NCI-H2227 treated with DMSO at 0.1 percent for 48 hours (cell line): ENCODE results near the gene ADORA1.

Experiments used
- DNase-seq: peaks from one replicate; lab custom pipeline; 2025; lab: John Stamatoyannopoulos, UW

ADORA1 gene

DNA sequence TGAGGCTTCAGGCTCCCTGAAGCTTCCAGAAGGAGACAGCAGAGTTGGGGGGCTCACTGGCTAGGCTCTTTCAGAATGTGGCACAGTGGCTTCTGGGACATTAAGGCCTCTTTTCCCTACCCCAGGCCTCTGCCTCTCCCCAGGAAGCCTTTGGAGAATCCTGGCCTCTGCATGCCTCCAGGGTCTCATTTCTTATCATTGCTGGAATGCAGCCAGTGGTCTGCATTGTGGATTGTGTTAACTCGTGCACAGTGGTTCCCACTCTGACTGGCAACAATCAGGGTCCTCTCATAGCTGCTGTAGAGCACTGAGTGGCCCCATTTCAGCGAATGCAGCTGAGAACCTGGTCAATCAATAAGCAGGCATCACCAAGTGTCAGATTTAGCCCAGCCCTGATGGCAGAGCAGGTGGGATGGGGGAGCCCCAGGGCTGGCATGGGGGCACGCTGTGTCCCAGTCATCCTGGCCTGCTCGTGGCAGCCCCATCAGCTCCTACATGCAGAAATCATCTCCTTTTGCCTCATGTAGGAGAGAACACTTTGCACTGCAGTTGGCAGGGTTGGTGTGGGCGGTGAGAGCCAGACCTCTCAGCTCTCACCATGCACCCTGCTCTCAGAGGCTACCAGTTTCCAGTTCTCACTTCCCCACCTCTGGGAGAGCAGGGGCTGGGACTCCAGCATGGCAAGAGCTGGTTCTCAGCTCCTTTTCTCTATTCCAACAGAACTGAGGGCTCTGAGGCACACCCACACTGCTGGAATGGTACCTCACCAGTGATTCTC is 13.4 kb downstream of the ADORA1 start:
- DNase-seq, result no peak

DNA sequence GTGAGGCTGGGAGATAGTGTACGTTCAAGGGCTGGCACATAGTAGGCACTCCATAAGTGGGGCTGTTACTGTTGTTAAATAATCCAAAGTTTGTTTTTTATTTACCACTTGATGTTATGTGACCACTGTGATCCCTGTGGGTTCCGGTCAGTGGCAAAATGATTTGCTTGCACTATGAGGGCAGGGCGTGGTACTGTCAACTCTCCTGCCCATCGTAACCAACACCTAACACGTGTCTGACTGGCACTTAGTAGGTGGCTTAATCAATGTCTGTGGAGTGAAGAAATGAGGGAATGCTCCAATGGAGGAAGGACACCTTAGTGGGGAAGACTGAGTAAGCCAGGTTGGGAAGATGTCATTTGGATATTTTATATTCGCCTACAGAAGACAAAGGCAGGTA is 14.6 kb downstream of the ADORA1 start:
- no peak for DNase-seq

DNA sequence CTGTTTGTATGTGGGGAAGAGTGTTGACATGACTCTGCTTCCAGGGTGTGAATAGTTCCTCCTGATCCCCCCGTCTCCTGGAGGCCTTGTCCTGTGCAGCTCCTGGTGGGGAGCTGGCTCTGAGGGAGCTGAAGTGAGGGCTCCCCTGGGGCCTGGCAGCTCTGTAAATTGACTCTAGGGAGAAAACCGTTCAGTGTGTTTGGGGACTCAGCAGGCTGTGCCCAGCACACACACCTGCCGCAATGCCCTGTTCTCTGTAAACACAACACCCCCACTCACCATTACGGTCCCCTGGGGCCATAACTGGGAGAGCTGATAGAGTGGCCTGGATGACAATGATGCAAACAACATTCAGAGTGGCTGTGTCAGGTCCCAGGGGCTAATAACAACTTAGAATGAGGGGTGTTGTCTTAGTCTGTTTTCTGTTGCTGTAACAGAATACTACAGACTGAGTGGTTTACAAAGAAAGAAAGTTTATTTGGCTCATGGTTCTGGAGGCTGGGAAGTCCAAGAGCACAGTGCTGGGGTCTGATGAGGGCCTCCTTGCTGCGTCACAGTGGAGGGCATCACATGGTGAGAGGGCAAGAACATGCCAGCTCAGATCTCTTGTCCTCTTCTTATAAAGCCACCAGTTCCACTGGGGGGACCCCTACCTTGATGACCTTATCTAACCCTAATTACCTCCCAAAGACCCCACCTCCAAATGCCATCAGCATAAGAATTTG is 15.3 kb downstream of the ADORA1 start:
- no peak for DNase-seq

DNA sequence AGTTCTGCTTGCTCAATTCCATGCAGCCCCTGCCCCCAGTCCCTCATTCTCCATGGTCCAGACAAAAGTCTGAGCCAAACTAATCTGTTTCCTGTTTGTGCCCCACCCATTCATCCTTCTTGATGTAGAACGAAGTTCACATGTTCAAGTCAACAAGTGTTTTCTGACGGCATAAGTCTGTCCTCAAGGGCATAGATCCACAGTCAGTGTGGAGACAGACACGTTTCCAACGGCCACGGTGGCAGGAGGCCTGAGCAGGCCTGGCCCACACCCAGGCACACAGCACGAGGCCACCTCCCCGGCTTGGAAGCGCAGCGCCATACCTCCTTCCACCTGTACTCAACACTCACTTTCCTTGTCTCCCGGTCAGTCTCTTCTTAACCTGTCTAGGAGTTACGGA is 16.1 kb downstream of the ADORA1 start:
- DNase-seq, result no peak

DNA sequence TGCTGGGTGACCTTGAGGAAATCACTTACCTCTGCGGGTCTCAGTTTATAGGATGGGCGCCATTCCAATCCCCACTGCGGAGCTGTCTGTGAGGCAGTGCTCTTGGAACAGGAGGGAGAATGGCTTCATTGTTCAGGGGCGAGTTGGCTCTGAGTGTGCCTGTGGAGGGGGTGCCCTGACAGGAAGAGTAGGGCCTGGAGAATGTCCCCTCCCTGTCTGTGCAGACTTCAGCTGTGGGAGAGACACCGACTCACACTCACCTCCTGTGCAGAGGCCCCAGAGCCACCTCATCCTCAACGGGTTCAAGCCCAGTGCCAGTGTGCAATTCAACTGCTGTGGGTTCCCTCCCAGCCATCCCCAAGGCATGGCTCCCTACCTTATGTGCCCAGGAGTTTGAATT is 17.1 kb downstream of the ADORA1 start:
- no peak for DNase-seq

DNA sequence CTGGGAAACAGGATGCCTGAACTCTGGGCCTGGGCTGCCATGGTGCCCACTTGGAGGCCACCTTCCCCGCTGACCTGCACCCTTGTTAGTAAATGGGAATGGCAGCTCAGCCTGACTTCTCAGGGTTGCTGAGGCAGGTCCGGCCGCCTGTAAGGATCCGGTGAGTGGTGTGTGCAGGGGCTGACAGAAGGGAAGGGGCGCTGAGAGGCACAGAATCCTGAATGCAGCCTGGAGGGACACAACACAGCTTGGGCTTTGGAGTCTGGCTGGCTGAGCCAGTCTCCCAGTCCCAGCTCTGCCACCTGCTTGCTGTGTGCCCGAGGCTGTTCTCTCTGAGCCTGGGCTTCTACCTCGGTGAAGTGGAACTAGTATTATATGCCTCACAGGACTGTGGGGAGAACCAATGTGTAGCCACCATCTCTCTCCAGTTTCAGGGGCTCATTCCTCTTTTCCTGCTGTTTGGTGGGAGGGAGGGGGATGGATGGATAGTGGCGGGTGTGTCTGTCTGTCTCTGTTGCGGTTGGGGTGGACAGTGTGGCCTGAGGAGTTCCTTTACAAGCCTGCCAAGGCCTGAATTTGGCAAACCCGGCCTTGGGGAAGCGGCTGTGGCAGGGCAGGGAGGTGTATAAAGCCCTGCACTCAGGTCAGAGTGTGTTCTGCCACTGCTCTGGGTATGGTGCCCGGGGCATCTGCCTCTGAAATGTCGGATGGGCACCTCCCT is 18.0 kb downstream of the ADORA1 start:
- no peak for DNase-seq

DNA sequence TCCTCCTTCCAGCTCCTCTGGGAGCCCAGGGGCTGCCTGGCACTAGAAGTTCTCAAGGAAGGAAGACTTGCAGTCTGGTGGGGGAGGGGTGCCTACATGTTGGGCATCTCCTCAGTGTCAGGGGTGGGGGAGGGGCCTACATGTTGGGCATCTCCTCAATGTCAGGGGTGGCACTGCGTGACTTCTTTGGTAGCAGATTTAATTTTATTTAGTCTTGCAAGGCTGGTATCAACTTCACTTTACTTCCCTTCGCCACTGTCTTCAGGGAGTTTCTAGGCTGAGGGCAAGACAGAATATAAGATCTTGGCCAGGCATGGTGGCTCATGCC is 18.5 kb downstream of the ADORA1 start:
- no peak for DNase-seq

DNA sequence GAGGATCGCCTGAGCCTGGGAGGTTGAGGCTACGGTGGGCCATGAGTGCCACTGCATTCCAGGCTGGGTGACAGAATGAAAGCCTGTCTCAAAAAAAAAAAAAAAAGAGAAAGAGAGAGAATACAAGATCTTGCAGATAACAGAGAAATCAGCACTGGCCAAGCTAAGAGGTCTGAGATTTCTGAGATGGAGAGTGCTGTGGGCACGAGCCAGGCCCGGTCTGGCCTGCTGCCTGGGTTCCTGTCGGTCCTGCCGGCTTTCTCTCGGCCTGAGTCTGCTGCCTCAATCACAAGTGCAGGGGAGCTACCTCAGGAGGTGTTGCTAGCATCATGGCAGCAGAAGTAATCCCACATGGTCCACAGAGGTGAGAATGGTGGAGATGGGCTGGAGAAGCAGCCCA is 19.0 kb downstream of the ADORA1 start:
- DNase-seq, result no peak

DNA sequence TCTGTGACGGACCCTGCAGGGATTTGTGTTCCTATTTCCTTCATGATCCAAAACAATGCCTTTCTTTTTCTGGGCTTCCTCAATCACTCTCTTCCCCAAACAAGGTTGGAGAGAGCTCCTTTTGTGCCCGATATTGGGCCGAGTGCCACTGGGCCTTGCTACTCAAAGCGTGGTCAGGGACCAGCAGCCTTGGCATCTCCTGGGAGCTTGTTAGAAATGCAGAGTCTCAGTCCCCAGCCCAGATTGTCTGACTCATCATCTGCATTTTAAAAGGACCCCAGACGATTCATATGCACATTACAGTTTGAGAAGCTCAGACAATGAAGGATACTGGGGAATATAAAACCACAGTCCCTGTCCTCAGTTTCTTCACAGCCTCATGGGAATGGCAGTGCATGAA is 19.9 kb downstream of the ADORA1 start:
- DNase-seq, result no peak

DNA sequence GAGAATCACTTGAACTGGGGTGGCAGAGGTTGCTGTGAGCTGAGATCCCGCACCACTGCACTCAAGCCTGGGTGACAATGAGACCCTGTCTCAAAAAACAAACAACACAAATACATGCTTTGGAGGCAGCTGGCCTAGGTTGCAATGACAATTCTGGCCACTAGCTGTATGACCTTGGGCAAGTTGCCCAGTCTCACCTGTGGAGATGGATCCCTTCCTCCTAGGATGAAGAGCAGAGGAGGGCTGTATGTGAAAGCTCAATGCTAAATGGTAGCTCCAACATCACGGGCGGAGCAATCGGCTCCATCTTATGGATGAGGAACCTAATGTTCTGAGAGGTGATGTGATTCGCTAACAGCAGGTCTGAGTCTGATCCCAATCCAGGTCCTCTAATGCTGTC is 20.6 kb downstream of the ADORA1 start:
- DNase-seq, result no peak

DNA sequence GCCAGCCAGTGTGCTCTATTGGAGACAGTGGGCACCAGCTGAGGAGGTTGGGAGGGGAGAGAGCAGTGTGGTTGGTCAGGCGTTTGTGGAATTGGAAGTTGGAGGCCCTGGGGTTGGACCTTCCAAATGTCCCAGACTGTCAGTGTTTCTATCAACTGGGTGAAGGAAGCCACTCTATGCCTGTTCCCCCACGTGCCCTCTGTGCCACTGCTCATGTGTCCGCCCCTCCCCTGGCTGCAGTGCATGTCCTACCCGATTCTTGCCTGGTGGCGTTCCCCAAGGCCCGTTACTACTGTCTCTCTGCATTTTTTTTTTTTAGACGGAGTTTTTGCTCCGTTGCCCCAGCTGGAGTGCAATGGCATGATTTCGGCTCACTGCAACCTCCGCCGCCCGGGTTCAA is 21.1 kb downstream of the ADORA1 start:
- DNase-seq, result no peak

DNA sequence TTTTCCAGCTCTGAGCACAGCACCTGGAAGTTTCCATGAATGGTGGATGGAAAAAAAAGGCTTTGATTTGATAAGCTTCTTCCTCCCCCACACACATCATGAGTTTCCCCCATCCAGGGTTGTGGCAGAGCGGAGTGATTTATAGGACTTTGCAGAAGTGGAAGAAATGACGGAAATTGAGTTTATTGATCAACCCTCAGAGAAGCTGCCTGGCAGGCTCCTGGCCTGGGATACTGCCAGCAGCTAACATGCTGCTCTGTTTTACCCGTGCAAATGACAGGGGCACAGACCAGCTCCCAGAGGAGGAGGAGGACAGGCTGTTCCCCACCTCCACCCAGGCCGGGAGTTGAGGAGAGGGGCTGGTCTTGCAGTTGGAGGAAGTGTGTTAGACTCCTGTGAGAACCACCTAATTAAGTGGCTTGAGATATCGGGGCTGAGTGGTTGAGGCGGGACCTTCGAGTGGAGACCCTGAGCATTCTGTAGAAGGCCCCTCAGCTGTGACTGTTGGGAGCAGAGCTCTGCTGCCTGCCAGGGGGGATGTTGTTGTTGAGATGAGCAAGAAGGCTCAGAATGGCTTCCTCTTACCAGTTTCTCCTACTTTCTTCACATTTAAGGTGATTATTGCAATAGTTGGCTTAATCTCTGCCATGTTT is 21.8 kb downstream of the ADORA1 start:
- no peak for DNase-seq

DNA sequence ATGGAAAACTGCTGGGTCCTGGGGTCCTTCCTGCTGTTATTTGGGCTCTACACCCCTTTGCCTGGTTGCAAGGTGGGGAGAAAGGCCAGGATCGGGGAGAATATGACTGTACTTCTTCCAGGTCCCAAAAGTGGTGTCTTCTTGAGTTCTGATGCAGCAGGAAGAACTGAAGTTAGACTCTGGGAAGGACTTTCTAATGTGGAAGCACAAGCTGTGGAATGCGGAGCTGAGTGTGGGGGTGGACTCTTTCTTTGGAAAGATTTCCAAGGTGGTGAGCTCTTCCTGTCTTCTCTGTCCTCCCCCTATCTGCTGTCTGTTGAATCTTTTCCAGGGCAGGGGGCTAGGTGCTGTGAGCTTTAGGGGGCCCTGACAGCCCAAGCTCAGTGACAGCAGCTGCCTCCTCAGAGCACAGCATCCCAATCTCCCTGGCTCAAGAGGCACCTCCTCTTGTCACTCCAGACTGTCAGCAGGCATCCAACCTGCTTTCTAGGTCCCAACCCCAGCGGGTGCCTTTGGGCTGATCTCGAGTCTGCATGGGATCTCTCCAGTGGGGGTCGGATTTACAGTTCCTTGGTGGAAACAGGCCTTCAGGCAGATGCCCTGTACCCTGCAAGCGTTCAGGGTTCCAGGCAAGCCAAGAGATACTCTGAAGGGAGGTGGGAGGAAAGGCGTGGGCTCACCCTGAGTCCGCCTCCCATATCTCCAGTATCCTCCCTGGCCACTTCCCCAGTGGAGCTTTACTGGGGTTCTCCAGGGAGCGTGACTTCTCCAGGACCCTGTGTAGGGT is 23.2 kb downstream of the ADORA1 start:
- DNase-seq, result no peak

DNA sequence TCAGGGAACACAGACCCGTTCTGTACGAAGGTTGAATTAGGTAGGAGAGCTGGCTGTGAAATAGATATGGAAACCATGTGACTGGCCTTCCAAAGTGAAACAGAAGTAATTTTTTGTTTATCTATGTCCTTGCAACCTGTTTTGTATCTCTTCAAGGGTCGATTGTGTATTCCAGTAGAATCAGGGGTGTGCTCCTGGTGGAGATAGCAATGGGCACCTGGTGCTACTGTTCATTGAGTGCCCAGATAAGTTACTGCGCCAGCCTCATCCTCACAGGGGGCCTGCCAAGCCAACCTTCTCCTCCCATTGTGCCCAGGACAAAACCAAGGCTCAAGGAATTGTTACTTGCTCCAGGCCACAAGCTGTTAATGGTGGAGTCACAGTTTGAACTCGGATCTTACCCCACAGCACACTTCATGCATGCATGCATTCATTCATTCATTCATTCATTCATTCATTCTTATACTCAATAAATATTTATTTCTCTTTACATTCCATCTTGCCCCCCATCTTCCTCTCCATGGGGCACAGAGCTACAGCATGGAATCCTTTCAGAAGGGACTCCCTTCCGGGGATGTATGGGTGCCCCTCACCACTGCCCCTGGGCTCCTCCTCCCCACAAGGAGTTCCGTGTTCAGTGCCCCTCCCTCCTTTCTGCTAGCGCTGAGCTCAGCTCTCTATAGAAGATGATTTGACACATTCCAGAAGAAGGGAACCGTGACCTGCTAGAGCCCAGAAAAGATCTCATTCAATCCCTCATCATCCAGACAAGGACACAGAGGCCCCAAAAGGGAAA is 24.0 kb downstream of the ADORA1 start:
- DNase-seq, result no peak

DNA sequence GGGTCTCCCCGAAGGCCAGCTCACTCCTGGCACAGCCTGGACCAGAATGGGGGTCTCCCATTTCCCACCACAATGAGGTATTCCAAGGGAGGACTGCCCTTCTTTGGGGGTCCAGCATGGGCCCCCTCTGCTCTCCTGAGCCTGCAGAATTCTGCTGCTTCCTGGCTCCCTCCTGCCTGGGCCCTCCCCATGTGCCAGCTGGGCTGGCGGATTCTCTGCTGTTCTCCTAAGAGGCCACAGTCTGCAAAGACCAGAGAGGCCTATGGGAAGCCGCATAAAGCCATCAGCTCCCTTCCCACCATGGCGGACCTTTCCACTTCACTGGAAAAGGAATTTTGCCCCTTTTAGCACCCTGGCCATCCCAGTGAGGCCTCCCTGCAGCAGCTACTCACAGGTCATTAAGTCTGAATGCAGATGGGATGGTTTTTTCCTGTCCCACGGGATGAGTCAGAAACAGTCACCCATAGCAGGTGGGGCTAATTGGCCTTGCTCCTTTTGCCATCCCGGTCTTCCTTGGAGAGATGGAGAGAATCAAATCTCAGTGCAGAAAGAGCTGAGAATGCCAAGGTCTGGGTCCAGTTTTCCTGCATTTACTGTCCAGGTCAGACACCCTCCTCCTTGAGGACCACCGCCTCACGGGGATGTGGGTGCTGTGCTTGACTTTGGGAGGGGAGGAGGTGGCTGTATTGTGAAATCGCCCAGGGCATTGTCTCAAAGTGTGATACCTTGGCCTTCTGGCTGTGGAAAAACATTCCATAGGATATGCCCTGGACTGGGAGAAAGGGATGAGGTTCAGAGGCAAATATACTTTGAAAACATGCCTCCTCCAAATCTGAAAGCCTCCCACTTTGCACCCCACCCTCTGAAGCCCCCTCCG is 24.9 kb downstream of the ADORA1 start:
- no peak for DNase-seq

DNA sequence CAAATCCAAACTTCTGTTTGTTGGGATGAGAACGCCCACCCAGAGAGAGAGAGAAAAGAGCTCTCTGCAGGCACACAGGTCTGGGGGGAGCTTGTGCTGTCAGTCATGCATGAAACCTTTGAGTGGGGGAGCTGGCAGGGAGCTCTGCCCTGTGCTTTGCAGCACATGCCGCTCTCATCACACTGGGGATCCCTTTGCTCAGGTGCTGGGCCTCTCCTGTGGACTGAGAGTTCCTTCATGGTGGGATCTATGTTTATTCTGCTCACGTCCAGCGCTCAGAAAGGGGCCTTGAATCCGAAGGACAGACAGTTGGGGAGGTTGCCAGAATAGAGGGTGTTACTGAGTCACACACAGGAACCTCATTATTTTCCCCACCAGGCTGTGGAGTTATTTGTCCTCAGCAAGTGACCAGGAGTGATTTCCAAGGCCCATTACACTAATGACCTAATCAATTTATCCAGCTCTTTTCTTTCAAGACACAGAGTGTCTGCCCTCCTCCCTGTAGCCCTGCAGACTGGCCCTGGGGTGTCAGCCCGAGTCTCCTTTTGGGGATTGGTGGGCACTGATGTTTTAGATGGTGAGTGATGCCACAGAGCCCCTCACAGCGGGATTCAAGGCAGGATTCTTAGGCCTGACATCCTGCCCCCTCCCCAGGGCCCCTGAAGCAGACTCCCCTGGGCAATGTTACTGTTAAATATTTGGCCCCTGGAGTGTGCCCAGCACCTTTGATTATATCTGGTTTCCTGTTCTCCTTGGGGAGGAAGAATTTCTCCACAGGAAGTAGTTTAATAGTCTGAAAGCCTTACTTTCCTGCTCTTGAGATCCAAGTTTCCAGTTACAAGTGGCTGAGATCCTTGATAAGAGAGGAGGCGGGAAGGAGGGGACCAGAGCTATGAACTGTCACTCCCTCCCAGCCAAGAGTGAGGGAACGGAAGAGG is 25.8 kb downstream of the ADORA1 start:
- no peak for DNase-seq

DNA sequence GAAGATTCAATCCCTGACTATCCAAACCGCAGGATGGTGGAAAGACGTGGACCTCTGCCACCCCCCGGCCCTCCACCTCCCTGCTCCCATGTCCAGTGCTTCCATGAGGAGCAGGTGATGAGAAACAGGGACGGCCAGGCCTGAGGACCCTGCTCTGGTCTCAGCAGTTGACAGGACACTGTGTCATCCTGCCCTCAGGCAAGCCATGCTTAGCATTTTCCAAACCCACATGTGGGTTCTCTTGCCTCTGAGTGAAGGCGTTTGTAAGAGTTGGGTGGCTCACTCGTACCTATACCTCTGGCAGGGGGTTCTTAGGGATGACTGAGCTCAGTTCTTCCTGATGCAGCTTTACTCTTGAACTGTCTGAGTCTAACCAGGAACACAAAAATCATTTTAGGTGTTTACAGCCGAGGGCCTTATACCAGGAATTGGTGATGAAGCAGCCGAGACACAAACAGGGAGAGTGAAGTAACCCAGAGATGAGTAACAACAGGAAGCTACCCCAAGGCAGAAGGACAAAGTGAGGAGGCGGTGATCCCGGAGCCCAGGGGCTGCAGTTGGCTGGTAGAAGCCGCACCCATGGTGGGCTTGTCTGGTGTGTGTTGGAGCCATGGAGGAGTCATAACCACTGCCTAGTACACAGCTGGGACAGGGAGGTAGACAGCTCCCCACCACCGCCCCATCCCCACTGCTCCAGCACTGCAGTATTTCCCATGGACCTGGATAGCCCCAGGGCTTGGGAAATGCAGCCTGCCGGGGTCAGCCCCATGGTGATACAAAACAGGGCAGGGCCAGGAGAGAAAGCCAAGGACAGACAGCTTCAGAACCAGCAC is 26.7 kb downstream of the ADORA1 start:
- no peak for DNase-seq

DNA sequence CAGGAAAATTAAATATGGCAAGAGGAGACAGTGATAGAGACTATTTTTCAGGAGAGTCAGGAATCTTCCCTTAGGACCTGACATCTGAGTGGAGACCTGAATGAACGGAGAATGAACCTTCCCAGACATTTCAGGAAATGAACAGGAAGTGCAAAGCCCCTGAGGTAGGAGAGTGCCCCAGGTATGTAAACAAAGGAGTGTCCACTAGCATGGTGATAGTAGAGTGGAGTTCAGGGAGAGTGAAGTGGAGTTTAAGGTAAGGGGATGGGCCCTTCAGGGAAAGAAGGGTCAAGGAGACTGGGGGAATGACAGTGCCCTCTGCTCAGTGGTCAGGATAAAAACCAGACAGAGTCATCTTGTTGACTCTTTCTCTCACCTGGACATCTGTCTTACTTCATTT is 28.8 kb downstream of the ADORA1 start:
- DNase-seq, result no peak
